MG63 (cell line): ENCODE measurements around the gene DNASE2B. TPM values are rescaled to one million over a fixed set of nuclear protein-coding genes. Genes with fewer than 3 reads are reported as not detected.

ENCODE experiments used
- DNase-seq: peaks from one replicate; pipeline ENCODE4 v3.0.0-alpha.2; 2020
- H3K27me3 ChIP-seq: fragments of 250-450 bp; sonication (Bioruptor Pico); 2 replicates; pipeline ENCODE4 v1.5.1; 2020; ENCODE audit warnings: mild to moderate bottlenecking, moderate library complexity
- H3K36me3 ChIP-seq: fragments of 250-450 bp; sonication (Bioruptor Pico); 2 replicates; pipeline ENCODE4 v1.5.1; 2020; ENCODE audit warnings: mild to moderate bottlenecking, moderate library complexity
- H3K4me3 ChIP-seq: fragments of 250-450 bp; sonication (Bioruptor Pico); 2 replicates; pipeline ENCODE4 v1.5.1; 2020; ENCODE audit warnings: mild to moderate bottlenecking, moderate library complexity
- H3K9me3 ChIP-seq: fragments of 250-450 bp; sonication (Bioruptor Pico); 2 replicates; pipeline ENCODE4 v1.5.1; 2020; ENCODE audit warnings: mild to moderate bottlenecking, moderate library complexity
- total RNA-seq: library from RNA; depleted of rRNA; stranded (reverse); fragments of >200 nt; shearing (Covaris generic); gene quantifications from 2 replicates; pipeline ENCODE4 v1.2.3, GENCODE V29; 2014; ENCODE audit warnings: low replicate concordance; rRNA removed

The DNASE2B gene
- not detected in 2 replicates for total RNA-seq

GRCh38 chr1:84398175-84399155 is at the start of gene DNASE2B:
Gene DNASE2B (plus strand): TSS chr1:84398484. CDS start chr1:84398565, 81 bp downstream.
- Histone ChIP-seq H3K36me3 (no peaks in the 10 kb centered on the region), H3K4me3 (no peak within 1 kb of the TSS), H3K27me3 (no peaks in the 10 kb centered on the region), H3K9me3 (no peaks in the 10 kb centered on the region)
- DNase-seq, result no peak

- H3K4me3 ChIP-seq, result no peak overlapping the region
- no peak for DNase-seq
- no peaks in the 10 kb centered on the region for H3K27me3 ChIP-seq
- no peaks in the 10 kb centered on the region for H3K9me3 ChIP-seq
- H3K36me3 ChIP-seq, result no peaks in the 10 kb centered on the region
Measured at GRCh38 chr1:84348759-84349158, 49.5 kb upstream of the DNASE2B start.

- Histone ChIP-seq H3K4me3 (no peak overlapping the region), H3K36me3 (no peaks in the 10 kb centered on the region), H3K9me3 (no peaks in the 10 kb centered on the region), H3K27me3 (no peaks in the 10 kb centered on the region)
- no peak for DNase-seq
Measured at GRCh38 chr1:84350104-84350503, 48.2 kb upstream of the DNASE2B start.

GRCh38 chr1:84350550-84350949 is 47.7 kb upstream of the DNASE2B start:
- H3K27me3 ChIP-seq, result no peaks in the 10 kb centered on the region
- no peak overlapping the region for H3K4me3 ChIP-seq
- no peak for DNase-seq
- no peaks in the 10 kb centered on the region for H3K9me3 ChIP-seq
- no peaks in the 10 kb centered on the region for H3K36me3 ChIP-seq

- H3K4me3 ChIP-seq, result no peak overlapping the region
- no peaks in the 10 kb centered on the region for H3K36me3 ChIP-seq
- DNase-seq, result peak; percentile 57
- no peaks in the 10 kb centered on the region for H3K27me3 ChIP-seq
- H3K9me3 ChIP-seq, result no peaks in the 10 kb centered on the region; the same call in 1 of the 2 replicates
Measured at GRCh38 chr1:84352298-84353106, 45.8 kb upstream of the DNASE2B start.

- no peak overlapping the region for H3K4me3 ChIP-seq
- DNase-seq, result peak; percentile 63
- H3K36me3 ChIP-seq, result no peaks in the 10 kb centered on the region
- no peaks in the 10 kb centered on the region for H3K27me3 ChIP-seq
- H3K9me3 ChIP-seq, result no peaks in the 10 kb centered on the region; the same call in 1 of the 2 replicates
Measured at GRCh38 chr1:84353695-84354094, 44.6 kb upstream of the DNASE2B start.

GRCh38 chr1:84355556-84355955 is 42.7 kb upstream of the DNASE2B start:
- no peaks in the 10 kb centered on the region for H3K36me3 ChIP-seq
- no peak for DNase-seq
- no peak overlapping the region for H3K4me3 ChIP-seq
- no peaks in the 10 kb centered on the region; the same call in 1 of the 2 replicates for H3K9me3 ChIP-seq
- no peaks in the 10 kb centered on the region for H3K27me3 ChIP-seq

- H3K27me3 ChIP-seq, result no peaks in the 10 kb centered on the region
- no peaks in the 10 kb centered on the region; the same call in 1 of the 2 replicates for H3K9me3 ChIP-seq
- DNase-seq, result no peak
- H3K36me3 ChIP-seq, result no peaks in the 10 kb centered on the region
- H3K4me3 ChIP-seq, result no peak overlapping the region
Measured at GRCh38 chr1:84356881-84357280, 41.4 kb upstream of the DNASE2B start.

GRCh38 chr1:84358695-84359094 is 39.6 kb upstream of the DNASE2B start:
- Histone ChIP-seq H3K36me3 (no peaks in the 10 kb centered on the region), H3K27me3 (no peaks in the 10 kb centered on the region), H3K9me3 (no peaks in the 10 kb centered on the region; the same call in 1 of the 2 replicates), H3K4me3 (no peak overlapping the region)
- no peak for DNase-seq

- no peak for DNase-seq
- Histone ChIP-seq H3K36me3 (no peaks in the 10 kb centered on the region), H3K27me3 (no peaks in the 10 kb centered on the region), H3K4me3 (no peak overlapping the region), H3K9me3 (no peaks in the 10 kb centered on the region; the same call in 1 of the 2 replicates)
Measured at GRCh38 chr1:84360316-84360715, 38.0 kb upstream of the DNASE2B start.

GRCh38 chr1:84361796-84362195 is 36.5 kb upstream of the DNASE2B start:
- Histone ChIP-seq H3K9me3 (no peaks in the 10 kb centered on the region; the same call in 1 of the 2 replicates), H3K4me3 (no peak overlapping the region), H3K36me3 (no peaks in the 10 kb centered on the region), H3K27me3 (no peaks in the 10 kb centered on the region)
- DNase-seq, result no peak

- H3K4me3 ChIP-seq, result no peak overlapping the region
- no peaks in the 10 kb centered on the region for H3K9me3 ChIP-seq
Measured at GRCh38 chr1:84363019-84363418, 35.3 kb upstream of the DNASE2B start.

GRCh38 chr1:84363622-84364021 is 34.7 kb upstream of the DNASE2B start:
- Histone ChIP-seq H3K4me3 (no peak overlapping the region), H3K9me3 (no peaks in the 10 kb centered on the region), H3K36me3 (no peaks in the 10 kb centered on the region), H3K27me3 (no peaks in the 10 kb centered on the region)
- no peak for DNase-seq

More at GRCh38 chr1:84363019-84363418, 35.3 kb upstream of the DNASE2B start:
- DNase-seq, result no peak
- H3K27me3 ChIP-seq, result no peaks in the 10 kb centered on the region
- no peaks in the 10 kb centered on the region for H3K36me3 ChIP-seq

- H3K36me3 ChIP-seq, result no peaks in the 10 kb centered on the region
- no peaks in the 10 kb centered on the region for H3K27me3 ChIP-seq
- DNase-seq, result peak; percentile 72
- no peak overlapping the region for H3K4me3 ChIP-seq
- H3K9me3 ChIP-seq, result no peaks in the 10 kb centered on the region
Measured at GRCh38 chr1:84365225-84366221, 32.8 kb upstream of the DNASE2B start.

GRCh38 chr1:84366786-84367185 is 31.5 kb upstream of the DNASE2B start:
- no peak for DNase-seq
- Histone ChIP-seq H3K4me3 (no peak overlapping the region), H3K9me3 (no peaks in the 10 kb centered on the region), H3K36me3 (no peaks in the 10 kb centered on the region), H3K27me3 (no peaks in the 10 kb centered on the region)

- DNase-seq, result no peak
- no peak overlapping the region for H3K4me3 ChIP-seq
- no peaks in the 10 kb centered on the region for H3K27me3 ChIP-seq
- no peaks in the 10 kb centered on the region for H3K36me3 ChIP-seq
- H3K9me3 ChIP-seq, result no peaks in the 10 kb centered on the region
Measured at GRCh38 chr1:84367219-84367618, 31.1 kb upstream of the DNASE2B start.
